Stomach smooth muscle (tissue), 2 donors: ENCODE data around the gene CNPY1.

Experiments
- H3K27ac ChIP-seq: one replicate; pipeline ENCODE4 v1.7.0; 2013; ENCODE audit warnings: mild to moderate bottlenecking, low read length, inconsistent platforms
- H3K27me3 ChIP-seq, 2 donors: one replicate each; pipeline ENCODE4 v1.7.0; 2013; ENCODE audit warnings: low read length in 2 of 2; ENCODE audit not compliant: insufficient read depth in 2 of 2, control insufficient read depth in 1 of 2
- H3K36me3 ChIP-seq, 2 donors: one replicate each; pipeline ENCODE4 v1.7.0; 2013; ENCODE audit warnings: low read length in 2 of 2; ENCODE audit not compliant: control insufficient read depth in 2 of 2, insufficient read depth in 2 of 2
- H3K4me1 ChIP-seq: one replicate; pipeline ENCODE4 v1.7.0; 2013; ENCODE audit warnings: low read length; ENCODE audit not compliant: control insufficient read depth, insufficient read depth
- H3K4me3 ChIP-seq, 2 donors: one replicate each; pipeline ENCODE4 v1.7.0; 2013; ENCODE audit warnings: low read length in 2 of 2
- H3K9ac ChIP-seq, 2 donors: one replicate each; pipeline ENCODE4 v1.7.0; 2013; ENCODE audit warnings: low read length in 2 of 2, mild to moderate bottlenecking in 1 of 2
- H3K9me3 ChIP-seq, 2 donors: one replicate each; pipeline ENCODE4 v1.7.0; 2013; ENCODE audit warnings: low read length in 2 of 2; ENCODE audit not compliant: control insufficient read depth in 2 of 2
- donor health status: healthy.
- donor health status: Pancreatic carcinoma.

Gene CNPY1

DNA sequence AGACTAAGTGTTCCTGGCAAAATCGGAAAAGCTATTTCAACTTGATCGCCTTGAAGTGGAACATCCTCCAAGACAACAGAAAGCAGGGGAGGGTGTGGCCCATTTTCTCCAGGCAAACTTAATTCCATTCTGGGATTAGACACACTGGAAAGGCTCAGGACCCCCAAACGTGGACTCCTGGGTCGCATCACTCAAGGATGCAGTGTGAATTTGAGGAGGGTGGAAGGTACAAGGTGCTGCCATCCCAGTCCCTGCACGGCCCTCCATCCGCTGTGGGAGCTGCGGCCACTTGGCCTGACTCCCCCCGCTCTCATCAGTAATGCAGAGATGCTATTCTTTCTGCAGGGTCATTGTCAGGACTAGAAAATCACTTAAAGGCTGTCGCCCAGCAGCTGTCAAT lies 2.4 kb downstream of the CNPY1 start:
- H3K4me1 ChIP-seq = no peaks in the 10 kb centered on the region
- H3K4me3 ChIP-seq = no peak overlapping the region
- no peak overlapping the region for H3K27ac ChIP-seq
- H3K36me3 ChIP-seq = no peaks in the 10 kb centered on the region
- no peaks in the 10 kb centered on the region for H3K9me3 ChIP-seq
- peaks cover 0 to 15% of the 10 kb centered on the region in 2 donors for H3K27me3 ChIP-seq
- no peak overlapping the region for H3K9ac ChIP-seq

DNA sequence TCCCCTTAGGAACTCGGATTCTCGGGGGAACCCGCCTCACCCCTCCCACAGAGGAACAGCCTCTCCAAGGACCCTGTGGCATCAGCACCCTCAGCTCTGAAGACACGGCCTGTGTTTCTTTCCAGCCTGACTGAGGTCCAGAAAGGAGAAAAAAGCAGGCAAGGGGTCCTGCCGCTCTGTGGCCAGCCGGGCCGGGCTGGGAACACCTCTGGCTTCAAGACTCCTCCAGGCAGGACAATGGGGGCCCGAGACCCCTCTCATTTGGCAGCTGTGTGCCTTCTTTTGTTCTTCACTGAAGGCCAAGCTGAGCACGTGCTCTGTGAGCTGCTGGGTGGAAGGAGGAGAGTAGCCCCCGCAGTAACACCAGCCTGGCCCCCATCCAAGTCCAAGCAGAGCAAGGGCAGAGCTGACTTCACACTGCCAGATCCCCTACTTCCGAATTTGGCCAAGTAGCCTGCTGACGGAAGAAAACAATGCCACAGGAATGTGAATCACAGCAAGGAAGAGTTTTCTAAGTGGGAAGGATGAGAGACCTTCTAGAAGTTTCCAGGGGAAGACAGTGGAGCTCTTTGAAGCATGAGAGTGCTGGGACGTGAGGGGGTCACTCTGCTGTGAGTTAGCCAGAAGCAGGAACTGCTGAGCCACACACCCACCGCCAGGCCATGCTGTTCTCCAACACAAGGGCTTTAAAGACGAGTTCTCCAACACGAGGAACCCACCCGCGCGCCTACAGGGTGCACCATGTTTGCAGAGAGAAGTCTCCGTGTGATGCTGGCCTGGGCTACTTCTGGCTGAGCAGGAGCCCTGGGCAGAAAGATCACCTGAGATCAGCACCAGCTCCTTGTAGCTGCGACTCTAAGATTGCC lies 3.1 kb downstream of the CNPY1 start:
- no peak overlapping the region for H3K4me3 ChIP-seq
- no peak overlapping the region for H3K9ac ChIP-seq
- no peaks in the 10 kb centered on the region for H3K9me3 ChIP-seq
- peaks cover 0 to 13% of the 10 kb centered on the region in 2 donors for H3K27me3 ChIP-seq
- H3K4me1 ChIP-seq = no peaks in the 10 kb centered on the region
- no peak overlapping the region for H3K27ac ChIP-seq
- no peaks in the 10 kb centered on the region for H3K36me3 ChIP-seq

DNA sequence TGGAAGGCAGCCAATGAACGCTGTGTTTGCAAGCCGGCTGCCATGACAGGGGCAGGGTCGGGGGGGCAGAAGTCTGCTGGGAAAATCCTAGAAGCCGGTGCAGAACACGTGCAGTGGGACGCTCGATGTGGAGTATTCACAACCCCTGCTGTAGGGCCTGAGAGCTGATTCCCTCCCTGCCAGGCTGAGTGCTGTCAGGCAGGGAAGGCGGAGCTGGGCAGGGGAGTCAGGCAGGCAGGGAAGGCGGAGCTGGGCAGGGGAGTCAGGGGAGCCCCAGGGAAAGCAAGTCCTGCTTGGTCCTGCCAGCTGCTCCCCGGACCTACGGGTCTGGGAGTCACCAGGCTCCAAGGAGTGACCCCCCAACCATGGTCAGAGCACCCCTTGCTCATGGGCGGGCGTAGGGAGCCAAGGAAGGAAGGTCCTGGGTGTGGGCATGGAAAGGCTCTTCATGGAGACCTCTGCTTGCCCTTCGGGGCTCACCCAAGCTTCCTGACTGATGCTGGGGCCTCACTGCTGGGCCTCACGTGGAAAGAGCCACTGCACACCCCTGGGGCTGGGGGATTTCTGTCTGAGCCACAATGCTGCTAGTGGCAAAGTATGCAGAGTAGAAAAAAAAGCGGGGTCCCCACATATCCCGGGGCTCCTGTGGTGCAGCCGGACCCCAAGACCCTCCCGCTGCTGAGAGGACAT lies 4.2 kb downstream of the CNPY1 start:
- H3K9ac ChIP-seq = no peak overlapping the region
- no peak overlapping the region for H3K4me3 ChIP-seq
- H3K9me3 ChIP-seq = no peaks in the 10 kb centered on the region
- no peaks in the 10 kb centered on the region for H3K36me3 ChIP-seq
- H3K27ac ChIP-seq = no peak overlapping the region
- H3K27me3 ChIP-seq = peaks cover 0 to 9% of the 10 kb centered on the region in 2 donors
- H3K4me1 ChIP-seq = no peaks in the 10 kb centered on the region

DNA sequence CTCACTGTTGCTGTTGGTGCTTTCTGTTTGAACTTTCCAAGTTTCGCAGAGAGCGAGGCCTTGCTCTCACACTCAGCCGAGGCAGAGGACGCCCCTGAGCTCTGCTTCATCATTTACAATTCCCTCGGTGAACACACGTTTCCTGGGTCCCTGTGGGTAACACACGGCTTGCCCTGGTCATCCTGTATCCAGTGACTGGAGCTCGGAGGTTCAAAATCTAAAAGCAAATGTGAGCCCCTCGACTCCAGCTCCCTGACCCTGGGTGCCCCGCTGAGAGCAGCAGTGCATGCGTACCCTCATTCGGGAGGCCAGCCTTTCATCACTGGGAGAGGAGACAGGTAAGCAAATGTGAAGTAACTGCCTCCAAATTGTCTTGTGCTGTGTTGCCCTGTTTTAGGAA lies 5.8 kb downstream of the CNPY1 start:
- Histone ChIP-seq H3K4me1 (no peaks in the 10 kb centered on the region), H3K27me3 (peaks cover under 1 to 14% of the 10 kb centered on the region in 2 donors), H3K4me3 (no peak overlapping the region), H3K27ac (no peak overlapping the region), H3K9me3 (peaks cover 0 to 3% of the 10 kb centered on the region in 2 donors), H3K36me3 (no peaks in the 10 kb centered on the region), H3K9ac (no peak overlapping the region)

DNA sequence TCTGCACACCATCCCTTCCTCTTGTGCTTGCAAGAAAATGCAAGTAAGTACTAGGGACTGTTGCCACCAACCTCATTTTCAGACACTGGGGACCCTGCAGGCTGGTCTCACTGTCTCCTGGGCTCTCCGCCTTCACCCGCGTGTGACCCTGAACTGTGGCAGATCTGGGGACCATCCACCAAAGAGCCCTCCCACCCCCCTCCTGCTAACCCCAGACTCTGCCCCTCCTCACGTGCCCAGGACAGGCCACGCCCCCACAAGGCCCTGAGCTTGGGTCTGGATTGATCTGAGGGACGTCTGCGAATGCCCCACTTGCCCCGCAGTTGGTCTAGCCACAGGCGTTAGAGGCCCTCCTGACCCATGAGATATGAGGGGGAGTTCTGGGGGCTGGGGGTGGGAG lies 8.1 kb downstream of the CNPY1 start:
- H3K27me3 ChIP-seq = peaks cover 21 to 35% of the 10 kb centered on the region in 2 donors
- peaks cover 0 to 3% of the 10 kb centered on the region in 2 donors for H3K9me3 ChIP-seq
- H3K36me3 ChIP-seq = no peaks in the 10 kb centered on the region
- H3K9ac ChIP-seq = no peak overlapping the region
- no peak overlapping the region for H3K4me3 ChIP-seq
- peaks cover 7% of the 10 kb centered on the region for H3K4me1 ChIP-seq
- no peak overlapping the region for H3K27ac ChIP-seq

DNA sequence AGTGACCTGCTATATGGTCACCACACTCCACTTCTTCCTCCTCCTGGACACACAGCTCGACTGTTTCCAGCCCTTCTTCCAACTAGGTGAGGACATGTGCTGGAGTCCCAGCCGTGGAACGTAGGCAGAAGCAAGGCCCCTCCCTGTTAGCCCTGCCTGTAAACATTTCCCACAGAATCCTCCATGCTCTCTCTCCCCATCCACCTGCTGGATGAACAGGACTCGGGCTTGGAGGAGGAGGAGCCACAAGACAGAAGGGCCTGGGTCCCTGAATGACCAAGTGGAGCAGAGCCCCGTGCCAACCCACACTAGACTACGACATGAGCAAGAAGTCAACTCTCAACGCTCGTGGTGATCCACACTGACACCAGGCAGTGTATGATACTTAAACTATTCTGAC lies 9.9 kb downstream of the CNPY1 start:
- H3K27me3 ChIP-seq = peaks cover 40 to 48% of the 10 kb centered on the region in 2 donors

DNA sequence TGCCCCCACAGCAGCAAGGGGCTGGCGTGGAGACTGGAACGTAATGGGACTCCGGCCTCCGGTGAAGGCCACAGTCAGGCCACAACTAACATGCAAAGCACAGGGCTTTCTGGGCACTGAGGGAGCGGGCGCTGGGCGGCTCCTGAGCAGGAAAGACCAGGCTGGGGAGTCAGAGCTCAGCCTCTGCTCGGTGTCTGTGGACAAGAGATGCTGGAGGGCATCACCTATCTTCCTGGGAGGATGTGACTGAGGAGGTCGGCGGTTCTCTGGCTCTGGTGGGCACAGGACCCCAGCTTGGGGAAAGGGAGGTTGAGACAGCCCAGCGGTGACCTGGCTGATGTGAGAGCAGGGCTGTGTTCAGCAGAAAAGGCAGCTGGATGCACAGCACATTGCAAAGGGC lies 11.7 kb downstream of the CNPY1 start:
- Histone ChIP-seq H3K36me3 (no peaks in the 10 kb centered on the region), H3K27ac (no peak overlapping the region), H3K4me3 (no peak overlapping the region), H3K9me3 (peaks cover 0 to 6% of the 10 kb centered on the region in 2 donors), H3K4me1 (peaks cover 15% of the 10 kb centered on the region), H3K27me3 (peaks cover 54 to 62% of the 10 kb centered on the region in 2 donors), H3K9ac (no peak overlapping the region)

More for the DNA sequence above, 9.9 kb downstream of the CNPY1 start:
- Histone ChIP-seq H3K4me3 (no peak overlapping the region), H3K27ac (no peak overlapping the region), H3K36me3 (no peaks in the 10 kb centered on the region), H3K9me3 (peaks cover 0 to 3% of the 10 kb centered on the region in 2 donors), H3K4me1 (peaks cover 15% of the 10 kb centered on the region), H3K9ac (no peak overlapping the region)

DNA sequence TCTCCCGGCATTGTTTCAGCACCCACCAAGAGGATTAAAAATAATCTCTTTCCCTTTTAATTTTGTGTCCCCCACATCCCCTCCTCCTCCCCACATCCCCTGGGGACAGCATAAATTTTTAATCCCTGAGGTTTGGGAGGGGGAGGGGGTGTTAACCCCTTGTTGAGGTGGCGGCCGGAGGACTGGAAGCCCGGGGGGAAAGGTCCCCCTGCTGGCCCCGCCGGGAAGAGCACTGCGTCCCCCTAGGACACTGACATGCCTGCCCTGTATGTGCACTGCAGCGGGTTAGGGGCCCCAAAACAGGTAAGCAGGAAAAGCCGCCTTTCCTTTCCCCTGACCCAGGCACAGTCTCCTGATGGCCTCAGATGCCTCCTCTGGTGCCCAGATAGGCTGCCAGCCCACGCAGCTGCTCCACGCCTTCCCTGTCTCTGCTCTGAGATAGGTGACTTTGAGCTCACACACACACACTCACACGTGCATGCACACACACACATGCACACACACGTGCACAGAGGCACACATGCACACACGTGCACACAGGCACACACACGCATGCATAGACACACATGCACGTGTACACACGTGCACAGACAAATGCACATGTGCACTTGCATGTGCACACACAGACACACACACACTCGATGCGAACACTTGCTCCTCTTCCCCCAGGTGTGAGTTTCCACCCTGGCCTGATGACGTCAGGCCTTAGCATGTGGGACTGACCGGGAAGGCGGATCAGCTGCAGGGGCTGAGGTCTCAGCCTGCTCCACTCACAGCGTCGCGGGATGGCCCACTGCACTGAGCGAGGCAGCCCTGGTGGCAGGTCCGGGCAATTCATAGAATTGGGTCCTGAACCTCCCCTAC lies 12.3 kb downstream of the CNPY1 start:
- Histone ChIP-seq H3K36me3 (no peaks in the 10 kb centered on the region), H3K4me3 (peak overlapping the region; percentile 53 to 67), H3K27me3 (peaks cover 54 to 65% of the 10 kb centered on the region in 2 donors), H3K27ac (no peak overlapping the region), H3K4me1 (peaks cover 15% of the 10 kb centered on the region), H3K9me3 (peaks cover 0 to 10% of the 10 kb centered on the region in 2 donors), H3K9ac (no peak overlapping the region)

DNA sequence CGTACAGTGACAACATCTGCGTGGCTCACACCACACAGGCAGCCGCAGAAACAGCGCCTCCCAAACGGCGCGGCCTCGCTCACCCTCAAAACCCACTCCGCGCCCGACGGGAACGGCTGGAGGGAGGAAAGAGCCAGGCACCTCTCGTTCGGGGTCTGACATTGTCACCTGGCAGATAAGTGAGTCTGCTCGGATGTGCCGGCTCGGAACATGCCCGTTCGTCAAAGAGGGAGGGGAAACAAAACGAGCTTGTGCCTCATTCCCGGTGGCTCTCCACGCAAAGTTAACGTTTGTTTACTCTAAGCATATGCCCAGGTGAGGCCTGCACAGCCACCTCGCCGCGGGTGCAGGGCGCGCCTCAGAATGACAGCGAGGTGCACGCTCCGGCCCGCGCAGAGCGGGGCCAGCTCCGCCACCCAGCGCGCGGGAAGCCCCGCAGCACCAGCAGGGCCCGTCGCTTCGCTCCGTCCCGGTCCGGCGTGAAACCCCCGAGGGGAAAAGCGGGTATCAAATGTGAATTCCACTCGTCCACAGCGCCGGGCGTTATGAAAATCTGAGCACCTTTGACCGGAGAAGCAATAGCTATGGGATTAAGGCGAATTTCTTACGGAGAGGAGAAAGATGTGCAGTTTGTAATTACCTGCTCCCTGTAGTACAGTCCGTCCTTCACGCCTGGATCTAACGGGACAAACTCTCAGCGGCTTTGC lies 13.1 kb downstream of the CNPY1 start:
- no peak overlapping the region for H3K27ac ChIP-seq
- H3K4me3 ChIP-seq = peak overlapping the region; percentile 53 to 67
- H3K4me1 ChIP-seq = peaks cover 15% of the 10 kb centered on the region
- no peaks in the 10 kb centered on the region for H3K36me3 ChIP-seq
- peaks cover 0 to 10% of the 10 kb centered on the region in 2 donors for H3K9me3 ChIP-seq
- peaks cover 56 to 65% of the 10 kb centered on the region in 2 donors for H3K27me3 ChIP-seq
- H3K9ac ChIP-seq = no peak overlapping the region

DNA sequence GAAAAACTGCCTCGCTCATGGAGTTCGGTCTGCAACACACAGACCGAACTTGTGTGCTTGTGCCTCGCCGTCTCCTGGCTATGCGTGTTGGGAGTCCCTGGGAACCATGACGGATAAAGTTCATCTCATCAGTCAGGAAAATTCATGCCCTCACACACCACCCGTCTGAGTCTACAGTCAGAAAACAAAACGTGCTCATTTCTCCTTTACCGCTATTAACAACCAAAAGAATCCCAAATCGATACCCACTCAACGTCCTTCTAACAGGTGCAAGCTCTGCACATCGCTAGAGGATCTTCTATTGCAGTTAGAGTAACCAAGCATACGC lies 13.6 kb downstream of the CNPY1 start:
- H3K4me1 ChIP-seq = peaks cover 15% of the 10 kb centered on the region
- peaks cover 0 to 10% of the 10 kb centered on the region in 2 donors for H3K9me3 ChIP-seq
- no peak overlapping the region for H3K9ac ChIP-seq
- H3K36me3 ChIP-seq = no peaks in the 10 kb centered on the region
- no peak overlapping the region for H3K27ac ChIP-seq
- peaks cover 61 to 65% of the 10 kb centered on the region in 2 donors for H3K27me3 ChIP-seq
- H3K4me3 ChIP-seq = peak overlapping the region in 1 of 2 donors; percentile 67
